Stimulated activated CD8-positive, alpha-beta memory T cell treated with anti-CD3 and anti-CD28 coated beads, Interleukin-4, amount 100 ng/mL, for 4 hours (primary cell): Measurements from ENCODE around the gene KCNIP4.

Experiments used
- DNase-seq, 2 donors: peaks; one replicate each; pipeline ENCODE4 v3.0.0-alpha.2; 2020; ENCODE audit warnings: low read depth in 2 of 2, low spot score in 1 of 2

The KCNIP4 gene

GRCh38 chr4:21901281-21901680 lies 47.3 kb downstream of the KCNIP4 start:
- no peak for DNase-seq

- no peak for DNase-seq
Observed at GRCh38 chr4:21900211-21900610, 48.4 kb downstream of the KCNIP4 start.

GRCh38 chr4:21898101-21898500 lies 50.5 kb downstream of the KCNIP4 start:
- no peak for DNase-seq

- DNase-seq = no peak
Observed at GRCh38 chr4:21896767-21897166, 51.8 kb downstream of the KCNIP4 start.

- DNase-seq = no peak
Observed at GRCh38 chr4:21893136-21893535, 55.4 kb downstream of the KCNIP4 start.

- DNase-seq = no peak
Observed at GRCh38 chr4:21890231-21890630, 58.3 kb downstream of the KCNIP4 start.

GRCh38 chr4:21888195-21888976 lies 60.2 kb downstream of the KCNIP4 start:
- no peak for DNase-seq

- no peak for DNase-seq
Observed at GRCh38 chr4:21887481-21887880, 61.1 kb downstream of the KCNIP4 start.

- no peak for DNase-seq
Observed at GRCh38 chr4:21885770-21886169, 62.8 kb downstream of the KCNIP4 start.

- no peak for DNase-seq
Observed at GRCh38 chr4:21885241-21885640, 63.3 kb downstream of the KCNIP4 start.

- DNase-seq = no peak
Observed at GRCh38 chr4:21884615-21885014, 64.0 kb downstream of the KCNIP4 start.

GRCh38 chr4:21882051-21882839 lies 66.3 kb downstream of the KCNIP4 start:
- no peak for DNase-seq

GRCh38 chr4:21879187-21879586 lies 69.4 kb downstream of the KCNIP4 start:
- no peak for DNase-seq

GRCh38 chr4:21876711-21877110 lies 71.9 kb downstream of the KCNIP4 start:
- no peak for DNase-seq

- DNase-seq = no peak
Observed at GRCh38 chr4:21873145-21873544, 75.4 kb downstream of the KCNIP4 start.

- DNase-seq = no peak
Observed at GRCh38 chr4:21872101-21872500, 76.5 kb downstream of the KCNIP4 start.

- DNase-seq = no peak
Observed at GRCh38 chr4:21869978-21870745, 78.4 kb downstream of the KCNIP4 start.

GRCh38 chr4:21864686-21865085 lies 83.9 kb downstream of the KCNIP4 start:
- DNase-seq = no peak

- DNase-seq = no peak
Observed at GRCh38 chr4:21862917-21863316, 85.7 kb downstream of the KCNIP4 start.

GRCh38 chr4:21858971-21859370 lies 89.6 kb downstream of the KCNIP4 start:
- DNase-seq = no peak

- DNase-seq = no peak
Observed at GRCh38 chr4:21856754-21857153, 91.8 kb downstream of the KCNIP4 start.

- no peak for DNase-seq
Observed at GRCh38 chr4:21856301-21856700, 92.3 kb downstream of the KCNIP4 start.
